HG03175 (cell line): Measurements from ENCODE around the gene PAX8.

Source experiments
- ATAC-seq: cut with Tn5 transposase; IDR thresholded peaks from one replicate; pipeline ENCODE4 v1.9.1; 2021; ENCODE audit warnings: mild to moderate bottlenecking, moderate library complexity; ENCODE audit not compliant: unreplicated experiment

PAX8 gene

DNA sequence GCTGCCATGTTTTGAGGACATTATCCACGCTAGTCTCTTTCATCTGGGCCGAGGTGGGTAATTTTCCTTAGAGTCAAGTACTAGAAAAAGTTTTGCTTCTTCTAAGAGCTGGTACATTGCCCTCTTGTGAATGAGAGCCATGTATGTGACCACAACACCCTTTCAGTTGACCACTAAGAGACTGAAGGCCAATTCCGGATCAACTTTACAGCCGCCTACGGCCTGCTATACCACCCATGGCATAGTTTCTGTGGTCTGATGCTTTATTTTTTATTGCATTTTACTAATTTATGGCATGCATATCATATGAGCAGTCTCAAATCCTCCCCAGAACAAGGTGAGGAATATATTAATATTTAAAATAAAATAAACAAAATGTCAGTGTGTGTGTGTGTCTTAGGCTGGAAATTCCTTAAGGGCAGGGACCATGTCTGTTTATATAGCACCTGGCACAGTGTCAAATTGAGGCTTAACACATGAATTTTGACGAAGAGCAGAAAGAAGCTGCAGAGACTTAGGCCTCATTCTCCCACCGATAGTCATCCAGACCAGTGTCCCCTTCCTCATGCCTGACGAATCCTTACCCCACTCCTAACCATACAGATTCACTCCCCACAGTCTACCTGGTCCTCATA is 69.6 kb downstream of the PAX8 start:
- no peak for ATAC-seq

GRCh38 chr2:113208396-113208795 is 70.3 kb downstream of the PAX8 start:
- no peak for ATAC-seq

DNA sequence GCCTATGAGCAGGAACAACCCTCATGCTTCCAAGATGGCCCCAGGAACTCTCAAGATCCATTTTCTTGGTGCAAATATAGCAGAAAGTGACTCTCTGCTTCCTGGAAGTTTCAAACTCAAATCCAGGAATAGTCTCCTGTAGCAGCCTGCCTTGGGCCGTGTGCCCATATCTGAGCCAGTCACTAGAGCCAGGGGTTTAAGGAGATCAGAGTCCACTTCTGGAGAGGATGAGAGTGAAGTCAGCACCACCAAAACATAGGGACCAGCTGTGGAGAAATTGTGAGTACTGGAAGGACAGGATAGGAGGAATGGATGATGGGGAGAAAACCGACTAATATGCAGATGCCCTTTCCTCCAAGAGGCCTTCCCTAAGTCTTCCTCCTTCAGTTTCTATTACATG is 71.7 kb downstream of the PAX8 start:
- no peak for ATAC-seq

DNA sequence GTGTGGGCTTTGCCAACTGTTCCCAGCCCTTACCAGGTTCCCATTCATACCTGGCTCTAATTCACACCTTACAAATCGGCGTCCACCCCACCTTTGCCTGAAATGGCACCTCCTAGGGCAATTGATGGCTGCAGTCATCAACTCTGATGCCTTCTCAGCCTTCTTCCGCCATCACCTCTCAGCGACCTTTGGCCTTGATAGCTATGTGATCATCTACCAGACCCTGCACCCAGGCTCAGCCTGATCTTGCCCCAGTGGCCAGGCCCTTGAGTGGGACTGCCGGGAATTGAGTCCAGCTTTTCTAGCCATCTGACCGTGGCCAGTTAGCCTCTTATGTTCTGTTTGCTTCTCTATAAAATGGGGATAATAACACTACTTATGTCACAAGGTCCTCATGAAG is 72.5 kb downstream of the PAX8 start:
- no peak for ATAC-seq

- peak; percentile 73 for ATAC-seq
These were observed 74.7 kb downstream of the PAX8 start for GRCh38 chr2:113203901-113204519.

DNA sequence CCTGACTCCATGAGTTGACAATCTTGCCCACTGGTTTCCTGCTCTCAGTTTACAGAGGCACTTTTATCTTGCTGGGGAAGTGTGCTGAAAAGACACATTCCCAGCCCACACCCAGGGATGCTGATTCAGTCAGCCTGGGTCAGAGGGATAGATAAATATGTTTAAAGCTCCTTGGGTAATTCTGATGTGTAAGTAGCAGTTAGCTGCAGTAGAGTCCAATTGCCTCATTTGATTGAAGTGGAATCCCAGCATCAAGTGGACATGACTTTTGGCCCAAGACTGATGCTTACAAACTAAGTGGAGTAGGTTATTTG is 75.5 kb downstream of the PAX8 start:
- no peak for ATAC-seq

DNA sequence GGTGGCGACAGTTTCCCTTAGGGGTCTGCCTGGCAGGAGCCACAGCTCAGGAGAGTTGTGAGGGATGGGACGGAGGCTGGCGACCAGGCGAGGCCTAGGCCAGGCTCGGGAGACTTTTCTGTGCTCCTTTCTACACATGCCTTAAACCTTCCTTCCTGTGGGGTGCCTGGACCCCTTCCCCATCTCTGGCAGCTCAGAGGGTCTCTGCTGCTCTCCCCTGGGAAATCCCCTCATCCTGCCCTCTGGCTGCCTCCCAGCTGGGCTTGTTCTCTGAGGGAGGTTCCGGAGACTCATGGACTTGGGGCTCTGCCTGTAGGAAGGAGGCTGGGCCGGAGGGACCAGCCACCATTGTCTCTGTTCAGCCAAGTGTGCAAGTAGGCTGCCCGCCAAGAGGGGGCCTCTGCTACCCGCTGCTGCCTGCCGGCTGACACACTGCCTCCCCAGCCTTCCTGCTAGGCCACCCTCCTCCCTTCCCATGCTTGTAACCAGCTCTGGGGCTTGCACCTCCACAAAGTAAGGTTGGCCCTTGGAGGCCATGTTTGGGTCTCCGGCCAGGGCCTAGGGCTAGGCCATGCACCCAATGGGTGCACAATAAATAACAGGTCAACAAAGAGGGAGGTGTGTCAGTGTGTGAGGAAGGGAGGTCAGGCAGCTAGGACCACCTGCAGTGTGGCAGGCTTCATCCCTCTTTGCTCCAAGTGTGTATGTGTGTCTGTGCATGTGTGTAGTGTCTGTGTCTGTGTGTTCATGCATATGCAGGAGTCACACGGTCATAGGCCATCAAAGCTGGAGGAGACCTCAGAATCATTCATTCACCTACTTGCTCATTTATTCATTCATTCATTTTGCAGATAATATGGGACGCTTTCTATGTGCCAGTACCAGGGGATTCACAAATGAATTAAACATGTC is 76.2 kb downstream of the PAX8 start:
- ATAC-seq = no peak

- no peak for ATAC-seq
These were observed 77.0 kb downstream of the PAX8 start for GRCh38 chr2:113201496-113202304.

DNA sequence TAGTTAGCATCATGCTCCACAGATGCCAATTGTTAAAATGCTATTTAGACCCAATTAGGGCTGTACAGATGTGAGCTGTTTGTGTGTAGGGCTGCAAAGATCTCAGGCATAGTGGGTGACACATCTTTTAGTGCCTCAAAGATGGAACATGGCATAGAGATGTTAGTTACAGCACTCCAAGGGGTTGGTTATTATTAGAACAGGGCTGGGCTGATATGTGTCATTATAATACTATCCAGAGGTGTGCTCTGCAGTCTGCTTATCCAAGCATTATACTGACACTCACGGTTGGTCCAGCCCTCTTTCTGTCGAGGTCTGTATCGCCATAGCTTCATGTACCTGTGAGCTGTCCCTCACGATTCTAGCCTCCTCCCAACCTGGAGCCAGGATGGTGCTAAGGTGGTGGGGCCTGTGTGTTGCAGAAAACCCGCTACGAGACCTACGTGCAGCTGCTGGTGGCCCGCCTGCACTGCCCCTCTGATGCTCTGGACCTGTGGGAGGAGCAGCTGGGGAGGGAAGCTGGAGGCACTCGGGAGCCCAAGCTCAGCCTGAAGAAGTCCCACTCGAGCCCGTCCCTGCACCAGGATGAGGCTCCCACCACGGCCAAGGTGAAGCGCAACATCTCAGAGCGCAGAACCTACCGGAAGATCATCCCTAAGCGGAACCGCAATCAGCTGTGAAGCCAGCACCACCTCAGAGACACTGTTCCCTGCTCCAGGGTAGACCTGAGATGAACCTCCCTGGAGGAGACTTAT is 77.8 kb downstream of the PAX8 start:
- no peak for ATAC-seq

GRCh38 chr2:113200236-113200635 is 78.5 kb downstream of the PAX8 start:
- ATAC-seq = no peak

DNA sequence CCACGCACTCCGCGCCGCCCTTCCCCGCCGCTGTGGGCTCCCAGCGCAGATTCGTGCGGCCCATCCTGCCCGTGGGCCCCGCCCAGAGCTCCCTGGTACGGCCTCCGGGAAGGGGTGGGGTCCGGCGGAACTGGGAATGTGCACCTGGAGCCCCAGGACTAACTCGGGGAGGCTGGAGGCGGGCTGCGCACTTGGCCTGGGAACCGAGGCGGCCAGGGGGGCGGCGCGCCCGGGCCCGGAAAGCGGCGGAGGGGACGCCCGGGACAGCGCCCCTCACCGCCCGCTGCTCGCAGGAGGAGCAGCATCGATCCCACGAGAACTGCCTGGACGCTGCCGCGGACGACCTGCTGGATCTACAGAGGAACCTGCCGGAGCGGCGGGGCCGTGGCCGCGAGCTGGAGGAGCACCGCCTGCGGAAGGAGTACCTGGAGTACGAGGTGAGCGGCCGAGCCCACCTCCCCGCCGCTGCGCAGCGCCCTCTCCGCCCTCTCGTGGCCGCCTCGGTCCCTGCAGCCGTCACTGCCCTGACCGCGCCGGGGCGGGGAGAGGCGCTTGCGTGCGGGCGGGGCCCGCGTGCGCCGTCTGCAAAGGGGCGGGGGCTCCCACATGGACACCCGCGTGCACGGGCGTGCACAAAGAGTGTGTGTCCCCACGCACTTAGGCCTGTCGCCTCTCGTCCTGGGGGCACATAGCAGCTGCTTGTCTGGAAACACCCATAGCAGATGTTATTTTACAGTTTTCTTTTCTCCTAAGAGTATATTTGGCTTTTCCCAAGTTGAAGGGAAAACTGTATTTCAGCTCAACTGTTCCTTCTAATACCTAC is 79.7 kb downstream of the PAX8 start:
- peak; percentile 62 for ATAC-seq

- ATAC-seq = no peak
These were observed 80.5 kb downstream of the PAX8 start for GRCh38 chr2:113198048-113198789.

DNA sequence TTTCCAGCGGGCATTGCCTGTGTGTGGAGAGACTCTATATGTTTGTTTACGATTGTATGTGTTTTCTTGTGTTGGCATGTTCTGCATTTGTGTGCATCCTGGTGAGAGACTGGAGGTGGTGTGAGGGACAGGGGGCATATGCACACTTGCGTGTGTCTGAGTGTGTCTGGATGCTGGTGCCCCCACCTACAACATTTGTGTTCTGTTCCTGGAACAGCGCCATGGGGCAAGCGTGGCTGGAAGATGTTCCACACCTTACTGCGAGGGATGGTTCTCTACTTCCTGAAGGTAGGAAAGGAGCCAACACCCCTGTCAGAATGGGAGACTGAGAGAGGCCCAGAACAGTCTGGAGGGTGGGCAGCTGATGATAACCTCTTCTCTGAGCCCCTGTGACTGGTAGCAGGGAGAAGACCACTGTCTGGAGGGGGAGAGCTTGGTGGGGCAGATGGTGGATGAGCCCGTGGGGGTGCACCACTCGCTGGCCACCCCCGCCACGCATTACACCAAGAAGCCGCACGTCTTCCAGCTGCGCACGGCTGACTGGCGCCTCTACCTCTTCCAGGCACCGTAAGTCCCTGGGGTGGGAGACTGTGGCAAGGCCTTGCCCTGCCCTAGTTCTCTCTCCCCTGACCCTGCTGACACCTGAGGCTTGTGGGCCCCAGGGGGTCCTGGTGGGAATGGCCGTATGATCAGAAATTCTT is 81.2 kb downstream of the PAX8 start:
- ATAC-seq = no peak

GRCh38 chr2:113196839-113197238 is 81.9 kb downstream of the PAX8 start:
- ATAC-seq = no peak

DNA sequence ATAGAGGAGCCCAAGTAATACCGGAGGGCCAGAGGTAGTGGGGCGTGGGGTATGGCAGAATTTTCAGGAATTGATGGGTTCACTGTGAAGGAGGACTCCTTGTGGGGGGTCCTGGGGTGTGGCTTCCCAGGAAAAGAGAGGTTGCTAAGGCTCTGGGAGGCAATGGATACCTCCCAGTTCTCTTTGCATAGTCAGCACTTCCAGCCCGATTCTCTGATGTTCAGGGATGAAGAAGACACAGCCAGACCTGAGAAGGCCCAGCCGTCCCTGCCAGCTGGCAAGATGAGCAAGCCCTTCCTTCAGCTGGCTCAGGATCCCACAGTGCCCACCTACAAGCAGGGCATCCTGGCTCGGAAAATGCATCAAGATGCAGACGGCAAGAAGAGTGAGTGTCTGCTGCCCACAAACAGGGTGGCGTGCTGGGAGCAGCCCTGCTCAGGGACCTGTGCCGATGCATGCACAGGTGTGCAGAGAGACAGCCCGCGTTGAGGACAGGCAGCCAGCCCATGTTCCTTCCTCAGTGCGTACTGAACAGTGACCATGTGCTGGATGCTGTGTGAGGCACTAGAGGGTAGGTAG is 82.7 kb downstream of the PAX8 start:
- ATAC-seq = no peak

DNA sequence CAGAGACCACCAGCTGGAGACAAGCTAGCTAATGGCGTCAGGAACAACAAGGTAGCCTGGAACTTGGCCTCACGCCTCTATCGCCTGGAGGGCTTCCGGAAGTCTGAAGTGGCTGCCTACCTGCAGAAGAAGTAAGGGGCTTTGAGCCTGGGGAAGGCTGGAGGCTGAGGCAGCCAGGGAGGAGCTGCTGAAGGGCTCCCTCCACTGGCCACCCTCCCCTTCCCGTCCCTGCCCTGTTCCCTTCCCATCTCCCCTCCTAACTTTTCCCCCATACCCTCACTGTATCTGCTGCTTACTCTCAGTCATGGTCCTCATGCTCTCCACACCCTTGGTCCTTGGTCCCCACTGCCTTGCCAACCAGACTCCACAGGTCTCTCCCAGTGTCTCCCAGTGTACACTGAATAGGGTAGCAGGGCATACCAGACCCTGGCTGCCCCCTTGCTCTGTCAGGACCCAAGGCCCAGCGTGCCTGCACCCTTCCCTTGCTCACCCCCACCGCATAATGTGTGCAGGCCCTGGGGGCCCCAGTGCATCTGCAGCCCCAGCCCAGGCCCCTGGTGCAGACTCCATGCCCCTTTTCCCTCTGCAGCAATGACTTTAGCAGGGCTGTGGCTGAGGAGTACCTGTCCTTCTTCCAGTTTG is 86.1 kb downstream of the PAX8 start:
- ATAC-seq = no peak

GRCh38 chr2:113190871-113191270 is 87.8 kb downstream of the PAX8 start:
- no peak for ATAC-seq

GRCh38 chr2:113187771-113188170 is 91.0 kb downstream of the PAX8 start:
- no peak for ATAC-seq
